ENCODE data around the gene MYEOV.

Gene MYEOV

GRCh38 chr11:69293819-69294505 is at the start of gene MYEOV:
MYEOV (plus strand) TSS chr11:69294155; CDS start chr11:69295355, 1,200 bp downstream.
- DNase-seq (ENCODE audit: low read depth): peak; percentile 51
- H3K4me3 ChIP-seq (ENCODE audit: low read depth, low read length): no peak within 1 kb of the TSS
- no peak for TF ChIP-seq CTCF (conservative IDR thresholded peaks at IDR 0.05; ENCODE audit: low read depth, low read length)

GRCh38 chr11:69244266-69244665 is 49.7 kb upstream of the MYEOV start:
- no peak for DNase-seq (ENCODE audit: low read depth)
- no peak overlapping the region for H3K4me3 ChIP-seq (ENCODE audit: low read depth, low read length)
- no peak for TF ChIP-seq CTCF (conservative IDR thresholded peaks at IDR 0.05; ENCODE audit: low read depth, low read length)

- no peak for TF ChIP-seq CTCF (conservative IDR thresholded peaks at IDR 0.05; ENCODE audit: low read depth, low read length)
- no peak overlapping the region for H3K4me3 ChIP-seq (ENCODE audit: low read depth, low read length)
- DNase-seq (ENCODE audit: low read depth): no peak
These were observed 48.9 kb upstream of the MYEOV start for GRCh38 chr11:69245041-69245440.

GRCh38 chr11:69245491-69246345 is 48.2 kb upstream of the MYEOV start:
- DNase-seq (ENCODE audit: low read depth): no peak
- no peak overlapping the region for H3K4me3 ChIP-seq (ENCODE audit: low read depth, low read length)
- TF ChIP-seq CTCF (conservative IDR thresholded peaks at IDR 0.05; ENCODE audit: low read depth, low read length): no peak

- DNase-seq (ENCODE audit: low read depth): peak; percentile 79
- no peak for TF ChIP-seq CTCF (conservative IDR thresholded peaks at IDR 0.05; ENCODE audit: low read depth, low read length)
- H3K4me3 ChIP-seq (ENCODE audit: low read depth, low read length): no peak overlapping the region
These were observed 44.4 kb upstream of the MYEOV start for GRCh38 chr11:69249311-69250185.

GRCh38 chr11:69250186-69251056 is 43.5 kb upstream of the MYEOV start:
- H3K4me3 ChIP-seq (ENCODE audit: low read depth, low read length): no peak overlapping the region
- no peak for TF ChIP-seq CTCF (conservative IDR thresholded peaks at IDR 0.05; ENCODE audit: low read depth, low read length)
- DNase-seq (ENCODE audit: low read depth): no peak
